DMS79 treated with DMSO at 0.1 percent for 48 hours (cell line): ENCODE results near the gene AXDND1.
"Not testable (repeated sequence)": the region's sequence is repeated elsewhere in the genome, so short reads cannot be mapped to it uniquely, and the experiment has no call there.

ENCODE experiments used
- DNase-seq: peaks from one replicate; lab custom pipeline; 2025; lab: John Stamatoyannopoulos, UW

AXDND1 gene, protein sequence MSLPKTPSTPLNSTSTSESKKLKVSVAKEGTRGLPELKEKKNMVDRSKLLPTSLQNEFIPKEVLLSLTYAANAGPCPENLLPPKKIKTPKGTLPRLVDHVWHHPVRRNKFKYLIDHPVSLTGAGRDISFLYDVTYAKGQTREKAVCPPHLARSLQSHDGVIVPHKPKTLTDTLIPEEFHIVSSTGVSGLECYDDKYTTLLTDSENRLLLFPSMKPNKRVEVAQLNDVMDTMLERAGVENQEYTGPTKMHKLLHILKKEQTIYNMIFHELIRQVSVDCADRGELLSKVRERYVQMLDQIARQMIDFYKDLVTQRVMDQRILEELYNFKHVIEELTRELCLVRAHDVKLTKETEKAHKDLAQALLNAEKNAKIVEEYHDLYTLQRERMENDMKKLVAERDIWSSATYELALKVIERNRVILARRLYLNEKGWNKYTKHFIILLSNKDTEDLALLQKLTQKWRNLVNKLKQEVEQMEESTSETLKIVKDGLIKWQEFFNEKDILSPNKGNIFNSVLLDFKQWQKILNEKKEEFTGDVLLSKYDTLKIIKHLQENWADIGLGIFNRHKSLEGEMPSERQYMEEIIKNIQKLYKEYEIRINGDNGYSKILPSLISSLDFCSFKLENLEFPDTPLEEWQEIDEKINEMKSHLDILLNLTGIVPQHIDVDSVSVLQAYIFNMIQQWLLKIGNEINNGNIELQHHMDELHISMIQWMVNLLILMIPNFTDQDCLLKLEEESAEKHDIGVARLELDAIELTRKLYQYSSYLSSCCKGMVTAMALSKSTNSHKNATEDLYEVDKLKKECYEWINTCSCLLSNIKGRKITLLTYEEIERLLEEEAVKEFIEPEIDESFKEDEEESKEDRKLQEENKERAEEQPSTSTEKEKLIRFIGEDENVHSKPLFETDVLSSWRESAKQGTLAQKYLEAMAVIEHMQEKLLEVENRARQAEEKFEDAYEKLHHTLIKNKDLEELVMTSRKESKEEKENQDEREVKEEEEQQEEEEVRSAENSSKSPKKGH

GRCh38 chr1:179365342-179366092 lies at the start of gene AXDND1:
AXDND1 (plus strand) TSS chr1:179365971; CDS start chr1:179366510, 539 bp downstream.
- DNase-seq, result peak; percentile 81

DNA sequence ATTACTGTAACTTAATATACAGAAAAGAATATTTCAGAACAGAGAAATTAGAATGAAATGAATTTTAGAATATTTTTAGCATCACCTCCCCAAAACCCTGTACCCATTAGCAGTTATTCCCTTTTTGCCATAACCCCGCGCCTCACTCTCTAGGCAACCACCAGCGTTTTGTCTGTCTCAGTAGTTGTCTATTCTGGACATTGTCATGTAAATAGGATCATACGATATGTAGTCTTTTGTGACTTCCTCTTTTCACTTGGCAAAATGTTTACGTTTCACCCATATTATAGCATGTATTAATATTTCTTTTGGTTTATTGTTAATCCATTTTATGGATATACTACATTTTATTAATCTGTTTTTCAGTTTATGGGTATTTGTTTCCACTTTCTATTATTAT lies 47.3 kb upstream of the AXDND1 start:
- DNase-seq, result no peak

DNA sequence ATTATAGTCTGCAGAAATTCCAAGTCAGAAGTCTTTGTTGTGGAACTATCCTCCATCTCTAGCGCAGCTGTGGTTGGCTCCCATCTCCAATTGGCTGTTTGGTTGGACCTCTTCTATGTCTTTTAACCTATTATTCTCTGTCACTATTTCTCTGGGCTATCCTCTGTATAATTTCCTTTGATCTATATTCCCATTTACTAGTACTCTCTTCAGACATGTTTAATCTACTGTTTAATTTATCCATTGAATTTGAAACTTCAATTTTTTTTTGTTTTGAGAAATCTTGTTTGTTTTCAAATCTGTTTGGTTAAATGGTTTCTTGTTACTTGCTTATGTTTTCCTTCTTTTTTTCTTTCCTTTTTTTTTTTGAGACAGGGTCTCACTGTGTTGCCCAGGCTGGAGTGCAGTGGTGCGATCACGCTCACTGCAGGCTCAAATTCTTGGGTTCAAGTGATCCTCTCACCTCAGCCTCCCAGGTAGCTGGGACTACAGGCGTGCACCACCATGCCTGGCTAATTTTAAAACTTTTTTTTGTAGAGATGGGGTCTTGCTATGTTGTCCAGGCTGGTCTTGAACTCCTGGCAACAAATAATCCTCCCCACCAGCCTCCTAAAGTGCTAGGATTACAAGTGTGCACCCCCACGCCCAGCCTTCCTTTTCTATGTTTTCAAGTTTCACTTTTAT lies 44.1 kb upstream of the AXDND1 start:
- no peak for DNase-seq

DNA sequence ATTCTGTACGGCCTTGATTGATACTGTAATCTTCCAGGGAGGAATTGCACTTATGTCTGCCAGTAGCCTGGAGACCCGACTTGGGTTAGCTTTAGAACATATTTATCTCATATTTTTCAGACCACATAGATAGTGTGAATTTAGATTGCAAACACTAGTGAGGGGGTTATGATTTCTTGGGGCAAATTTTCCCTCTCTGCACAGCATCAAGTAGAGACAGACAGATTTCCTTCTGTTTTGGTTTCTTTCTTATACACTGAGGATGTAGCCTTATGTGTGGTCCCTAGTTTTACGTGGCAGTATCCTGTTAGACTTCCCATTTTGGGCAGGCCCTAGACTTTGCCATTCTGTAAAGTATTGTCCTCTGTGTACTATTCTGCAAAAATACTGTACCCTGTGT lies 43.2 kb upstream of the AXDND1 start:
- DNase-seq, result no peak

DNA sequence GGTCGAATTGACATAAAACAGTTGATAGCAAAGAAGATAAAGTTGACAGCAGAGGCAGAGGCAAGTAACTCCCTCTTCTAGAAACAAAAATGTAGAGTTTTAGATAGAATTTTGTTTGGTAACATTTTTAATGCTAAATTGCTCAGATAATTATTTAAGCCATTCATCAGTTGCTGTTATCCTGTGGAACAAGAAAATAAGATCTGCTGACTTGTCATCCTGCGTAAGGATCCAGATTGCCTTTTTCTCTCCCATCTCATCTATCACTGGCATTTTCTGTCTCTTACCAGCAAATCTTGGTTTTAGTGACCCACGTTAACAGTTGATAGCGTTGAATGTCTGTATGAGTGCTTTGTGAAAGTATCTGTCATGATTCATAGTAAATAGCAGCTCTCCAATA lies 42.3 kb upstream of the AXDND1 start:
- no peak for DNase-seq

DNA sequence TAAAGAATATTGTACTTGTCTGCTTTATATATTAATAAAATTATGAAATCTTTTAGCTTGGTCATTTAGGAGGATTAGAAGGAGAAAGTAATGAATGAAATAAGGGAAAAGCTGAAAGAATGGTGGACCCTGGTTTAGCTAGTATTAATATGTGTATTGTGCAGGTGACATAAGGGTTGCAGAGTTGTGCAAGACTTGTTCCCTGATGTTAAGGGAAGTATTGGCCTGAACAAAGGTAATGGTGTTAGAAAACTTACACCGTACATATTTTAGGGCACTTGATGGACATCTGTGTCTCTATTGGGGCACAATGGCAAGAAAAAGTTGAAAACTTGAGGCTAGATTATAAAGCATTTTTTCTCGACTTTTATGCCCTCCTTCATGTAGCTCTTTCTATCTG lies 39.9 kb upstream of the AXDND1 start:
- DNase-seq, result no peak

GRCh38 chr1:179326746-179327145 lies 39.0 kb upstream of the AXDND1 start:
- no peak for DNase-seq

DNA sequence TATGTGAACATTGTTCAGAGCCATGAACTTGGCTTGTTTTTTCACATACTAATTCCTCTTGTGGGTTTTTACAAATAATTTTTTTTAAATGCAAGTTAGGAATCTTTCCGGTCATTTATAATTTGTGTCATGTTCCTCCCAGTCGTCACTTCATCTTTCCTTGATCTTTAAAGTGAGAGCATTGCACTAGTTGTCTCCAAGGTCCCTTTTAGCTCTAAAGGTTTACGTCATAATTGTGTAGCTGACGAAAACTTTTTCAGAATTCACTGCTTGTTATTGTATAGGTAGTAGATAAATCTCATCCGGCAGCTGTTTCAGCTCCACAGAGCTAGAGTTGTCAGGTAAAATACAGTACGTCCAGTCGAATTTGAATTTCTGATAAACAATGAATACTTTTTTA lies 38.6 kb upstream of the AXDND1 start:
- no peak for DNase-seq

DNA sequence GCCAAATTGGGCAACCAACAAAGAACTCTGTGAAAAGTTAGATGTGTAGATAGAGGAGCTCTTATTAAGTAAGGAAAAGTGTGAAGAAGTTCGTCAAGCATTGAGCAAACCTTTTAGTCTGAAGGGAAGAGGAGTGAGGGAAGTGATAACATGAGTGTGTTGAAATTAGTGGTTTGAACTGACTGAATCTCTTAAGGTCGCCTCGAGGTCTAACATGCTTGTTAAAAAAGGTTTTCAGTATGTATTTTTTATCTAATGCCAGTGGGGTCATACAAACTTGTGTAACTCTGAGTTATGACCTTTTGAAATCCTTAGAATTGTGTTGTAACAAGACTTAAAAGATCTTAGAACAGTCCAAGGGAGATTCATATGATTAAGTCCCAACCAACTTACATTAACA lies 38.1 kb upstream of the AXDND1 start:
- no peak for DNase-seq

- no peak for DNase-seq
Observed at GRCh38 chr1:179329862-179330261, 35.9 kb upstream of the AXDND1 start.

GRCh38 chr1:179334440-179334839 lies 31.3 kb upstream of the AXDND1 start:
- no peak for DNase-seq

GRCh38 chr1:179337288-179337687 lies 28.5 kb upstream of the AXDND1 start:
- DNase-seq, result no peak

- DNase-seq, result no peak
Observed at GRCh38 chr1:179337942-179338560, 27.7 kb upstream of the AXDND1 start.

GRCh38 chr1:179340918-179341317 lies 24.9 kb upstream of the AXDND1 start:
- no peak for DNase-seq

GRCh38 chr1:179341943-179342547 lies 23.7 kb upstream of the AXDND1 start:
- DNase-seq, result no peak

- no peak for DNase-seq
Observed at GRCh38 chr1:179342740-179343404, 22.9 kb upstream of the AXDND1 start.

- no peak for DNase-seq
Observed at GRCh38 chr1:179351281-179351680, 14.5 kb upstream of the AXDND1 start.

DNA sequence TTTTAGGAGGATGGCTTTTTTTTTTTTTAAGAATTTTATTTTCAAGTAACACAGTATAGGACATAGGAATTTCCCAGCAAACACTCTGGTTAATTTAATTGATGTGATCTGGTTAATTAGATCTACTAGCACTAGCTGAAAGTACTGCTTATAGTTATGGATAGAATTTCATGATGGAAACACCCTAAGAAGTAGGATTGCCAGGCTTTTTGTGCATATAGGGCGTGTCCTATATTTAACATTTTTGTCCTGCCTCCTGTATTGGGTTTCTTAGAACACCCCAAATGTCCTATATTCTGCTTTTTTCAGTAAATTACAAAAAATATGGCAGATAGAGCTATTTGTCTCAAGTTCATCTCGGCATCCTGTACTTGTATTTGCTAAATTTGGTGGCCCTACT lies 13.5 kb upstream of the AXDND1 start:
- DNase-seq, result no peak

GRCh38 chr1:179353546-179353945 lies 12.2 kb upstream of the AXDND1 start:
- DNase-seq, result no peak

DNA sequence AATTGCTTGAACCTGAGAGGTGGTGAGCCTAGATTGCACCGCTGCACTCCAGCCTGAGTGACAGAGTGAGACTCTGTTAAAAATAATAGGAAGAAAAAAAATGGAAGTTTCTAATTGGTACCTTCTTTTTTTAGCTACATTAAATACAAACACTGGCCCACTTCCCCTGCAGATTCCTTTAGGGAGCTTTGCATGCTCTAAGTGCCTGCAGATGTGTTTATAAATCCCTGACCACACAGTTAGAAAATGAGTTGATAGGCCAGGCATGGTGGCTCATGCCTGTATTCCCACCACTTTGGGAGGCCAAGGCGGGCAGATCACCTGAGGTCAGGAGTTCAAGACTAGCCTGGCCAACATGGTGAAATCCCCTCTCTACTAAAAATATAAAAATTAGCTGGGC lies 4.1 kb upstream of the AXDND1 start:
- DNase-seq, result not testable (repeated sequence)
